Gastroesophageal sphincter (tissue), 4 donors: ENCODE measurements around the gene MAN1A1. TPM values are rescaled to one million over a fixed set of nuclear protein-coding genes. Genes with fewer than 3 reads are reported as not detected.

Source experiments
- ATAC-seq: fragments of 150-250 bp; one replicate; pipeline ENCODE4 v1.9.1; 2016; ENCODE audit warnings: mild to moderate bottlenecking, moderate library complexity
- H3K27ac ChIP-seq, 4 donors: fragments of 200-600 bp; sonication (generic) in 3 of 4; 1 replicate in 3 of 4; 2 replicates in 1 of 4; pipeline ENCODE4 v1.5.1; 2016 to 2019
- H3K27me3 ChIP-seq: fragments of 200-600 bp; sonication (generic); one replicate; pipeline ENCODE4 v1.5.1; 2019
- H3K36me3 ChIP-seq, 2 donors: fragments of 200-600 bp; sonication (generic); one replicate each; pipeline ENCODE4 v1.5.1; 2019; ENCODE audit warnings: control low read depth in 1 of 2
- H3K4me1 ChIP-seq, 3 donors: fragments of 200-600 bp; sonication (generic); 1 replicate in 2 of 3; 2 replicates in 1 of 3; pipeline ENCODE4 v1.5.1; 2016 to 2019; ENCODE audit warnings: control low read depth in 2 of 3
- H3K4me3 ChIP-seq, 2 donors: fragments of 200-600 bp; sonication (generic); one replicate each; pipeline ENCODE4 v1.5.1; 2019; ENCODE audit warnings: mild to moderate bottlenecking in 1 of 2, moderate library complexity in 1 of 2
- H3K9me3 ChIP-seq, 3 donors: fragments of 200-600 bp; sonication (generic); one replicate each; pipeline ENCODE4 v1.5.1; 2017 to 2019; ENCODE audit warnings: control low read depth in 2 of 3
- CTCF ChIP-seq, 4 experiments: fragments of 200-600 bp in 2 of 4; fragments of 450-650 bp in 2 of 4; sonication (generic) in 1 of 4; IDR thresholded peaks; one replicate each; pipeline ENCODE4 v1.5.1; 2017 to 2019; ENCODE audit warnings: antibody characterized with exemption in 4 of 4, mild to moderate bottlenecking in 2 of 4, moderate library complexity in 2 of 4
- EP300 ChIP-seq: sonication (generic); formaldehyde crosslinking; IDR thresholded peaks from one replicate; pipeline ENCODE4 v1.6.1; 2017; ENCODE audit warnings: antibody characterized with exemption, mild to moderate bottlenecking
- POLR2A ChIP-seq, 2 donors: fragments of 450-650 bp; IDR thresholded peaks; one replicate each; pipeline ENCODE4 v1.6.1; 2017; ENCODE audit warnings: antibody characterized with exemption in 2 of 2, mild to moderate bottlenecking in 2 of 2, moderate library complexity in 1 of 2
- POLR2AphosphoS5 ChIP-seq: sonication (generic); formaldehyde crosslinking; IDR thresholded peaks from one replicate; pipeline ENCODE4 v1.6.1; 2017; ENCODE audit warnings: antibody characterized with exemption
- WGBS, 2 donors: methylation state at CpG; one replicate each; pipeline ENCODE4 v1.1.5; 2018; ENCODE audit warnings: low coverage in 1 of 2; 5-methylcytosine and 5-hydroxymethylcytosine counted together
- total RNA-seq, 4 donors: library from RNA; depleted of rRNA; stranded (reverse); fragments of >200 nt; gene quantifications; one replicate each; pipeline ENCODE4 v1.1.0, GENCODE V29; 2016

The MAN1A1 gene
- total RNA-seq, 4 donors from 2014 or later = 73.3 to 177 (median 110) TPM

DNA sequence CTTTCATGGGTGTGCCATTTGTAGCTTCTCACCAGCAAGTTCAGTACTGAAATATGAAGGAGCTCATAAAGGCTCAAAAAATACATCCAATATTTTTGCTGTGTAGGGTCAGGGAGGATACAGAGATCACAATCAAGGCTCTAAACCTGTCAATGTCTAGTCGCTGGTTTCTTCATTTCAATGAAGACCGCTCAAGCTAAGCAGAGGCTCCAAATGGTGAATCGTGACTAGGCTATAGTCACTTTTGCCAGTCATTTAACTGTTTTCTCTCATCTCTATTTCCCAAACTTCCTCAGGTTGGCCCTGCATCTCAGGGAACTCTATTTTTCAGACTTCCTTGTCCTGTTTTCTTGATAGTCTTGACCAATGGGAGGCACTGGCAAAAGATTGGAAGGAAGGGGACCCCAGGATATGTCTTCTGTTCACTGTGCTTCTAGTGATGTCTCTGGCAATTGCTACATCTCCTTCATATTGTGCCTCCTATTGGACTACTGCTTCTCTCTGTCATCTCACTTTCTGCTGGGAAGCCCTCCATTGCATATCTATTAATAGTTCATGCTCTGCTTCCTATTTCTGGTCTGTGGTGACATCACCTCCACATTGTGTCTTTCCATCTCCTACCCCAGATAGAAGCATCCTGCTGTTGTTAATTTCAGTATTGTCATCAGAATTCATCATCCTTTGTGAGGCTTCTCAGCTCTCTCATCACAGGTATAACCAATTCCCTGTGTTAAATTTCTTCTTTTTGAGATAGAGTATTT is 183.4 kb downstream of the MAN1A1 start:
- Histone ChIP-seq H3K27ac (no peak overlapping the region), H3K36me3 (no peaks in the 10 kb centered on the region), H3K4me1 (peaks cover 0 to 13% (median 3%) of the 10 kb centered on the region in 3 donors), H3K27me3 (no peaks in the 10 kb centered on the region), H3K9me3 (no peaks in the 10 kb centered on the region), H3K4me3 (no peak overlapping the region)
- ATAC-seq = no peak
- TF ChIP-seq POLR2A (IDR thresholded peaks at IDR 0.05) = no peak
- no peak for TF ChIP-seq POLR2AphosphoS5
- TF ChIP-seq CTCF (IDR thresholded peaks at IDR 0.05) = no peak
- no peak for TF ChIP-seq EP300
- 100% methylated on average over 1 to 3 of the region's 3 CpGs for WGBS, 2 donors

DNA sequence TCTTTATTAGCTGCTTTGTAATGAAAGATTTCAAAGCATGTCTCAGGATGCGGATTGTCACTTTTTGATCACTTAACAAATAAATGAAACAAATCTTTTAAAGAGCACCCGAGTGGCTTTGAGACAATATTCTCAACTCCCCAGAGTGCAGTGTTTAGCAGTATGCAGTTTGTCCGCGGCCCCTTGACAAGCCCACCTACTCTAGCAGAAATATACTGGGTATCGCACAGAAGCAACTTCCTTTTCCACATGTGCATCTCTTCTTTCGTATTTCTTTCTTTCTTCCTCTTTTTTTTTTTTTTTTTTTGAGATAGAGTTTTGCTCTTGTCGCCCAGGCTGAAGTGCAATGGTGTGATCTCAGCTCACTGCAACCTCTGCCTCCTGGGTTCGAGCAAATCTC is 186.6 kb downstream of the MAN1A1 start:
- no peaks in the 10 kb centered on the region for H3K36me3 ChIP-seq
- TF ChIP-seq EP300 (no peak), POLR2A (IDR thresholded peaks at IDR 0.05) (no peak), POLR2AphosphoS5 (no peak), CTCF (IDR thresholded peaks at IDR 0.05) (no peak)
- no peak overlapping the region for H3K27ac ChIP-seq
- H3K4me3 ChIP-seq = no peak overlapping the region
- H3K9me3 ChIP-seq = no peaks in the 10 kb centered on the region
- H3K4me1 ChIP-seq = peaks cover 0 to 27% (median 5%) of the 10 kb centered on the region in 3 donors
- no peak for ATAC-seq
- WGBS, 2 donors = 71 to 100% methylated on average over 1 to 8 of the region's 8 CpGs
- no peaks in the 10 kb centered on the region for H3K27me3 ChIP-seq

DNA sequence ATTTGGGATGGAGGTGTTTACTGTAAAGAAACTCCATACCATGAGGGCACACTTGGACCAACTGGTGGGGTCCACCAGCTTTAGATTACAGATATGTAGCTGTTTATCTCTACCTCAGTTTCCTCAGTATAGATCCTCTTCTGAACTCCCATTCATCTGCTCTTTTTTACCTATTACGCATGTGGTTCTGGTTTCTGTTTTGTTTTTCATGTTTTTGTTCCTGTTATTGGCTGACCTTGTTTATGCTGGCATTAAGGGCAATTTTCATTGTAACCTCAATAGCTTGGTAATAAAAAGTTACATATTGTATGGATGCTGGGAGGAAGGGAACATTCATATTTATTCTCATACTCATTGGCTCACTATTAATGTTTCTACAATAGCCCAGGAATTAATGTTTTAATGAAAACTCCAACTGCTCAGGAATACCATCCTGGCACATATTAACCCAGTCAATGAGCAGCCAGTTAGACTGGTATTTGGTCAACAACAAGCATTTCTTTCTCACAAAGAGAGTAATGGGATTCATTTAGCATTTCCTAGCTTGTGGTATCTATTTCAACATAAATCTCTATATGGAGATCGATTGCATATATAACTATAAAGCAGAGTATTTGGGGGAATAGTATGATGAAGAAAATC is 187.3 kb downstream of the MAN1A1 start:
- H3K27me3 ChIP-seq = no peaks in the 10 kb centered on the region
- WGBS, 2 donors = 65 to 72% methylated on average over 2 of the region's 2 CpGs
- H3K4me3 ChIP-seq = no peak overlapping the region
- ATAC-seq = no peak
- peaks cover 0 to 34% (median 10%) of the 10 kb centered on the region in 3 donors for H3K4me1 ChIP-seq
- TF ChIP-seq EP300 = no peak
- TF ChIP-seq POLR2AphosphoS5 = no peak
- no peak for TF ChIP-seq CTCF (IDR thresholded peaks at IDR 0.05)
- no peak for TF ChIP-seq POLR2A (IDR thresholded peaks at IDR 0.05)
- no peak overlapping the region for H3K27ac ChIP-seq
- no peaks in the 10 kb centered on the region for H3K9me3 ChIP-seq
- no peaks in the 10 kb centered on the region for H3K36me3 ChIP-seq

GRCh38 chr6:119161438-119161837 is 188.1 kb downstream of the MAN1A1 start:
- Histone ChIP-seq H3K4me3 (no peak overlapping the region), H3K27ac (no peak overlapping the region), H3K4me1 (peaks cover 0 to 43% (median 12%) of the 10 kb centered on the region in 3 donors), H3K9me3 (no peaks in the 10 kb centered on the region), H3K27me3 (no peaks in the 10 kb centered on the region), H3K36me3 (no peaks in the 10 kb centered on the region)
- ATAC-seq = no peak
- TF ChIP-seq CTCF (IDR thresholded peaks at IDR 0.05) = no peak
- no peak for TF ChIP-seq POLR2A (IDR thresholded peaks at IDR 0.05)
- no peak for TF ChIP-seq POLR2AphosphoS5
- TF ChIP-seq EP300 = no peak
- 28 to 68% methylated on average over 2 to 4 of the region's 4 CpGs for WGBS, 2 donors
